Suprapubic skin (tissue), 4 donors: ENCODE data around the gene SCIN. TPM values are rescaled to one million over a fixed set of nuclear protein-coding genes. Genes with fewer than 3 reads are reported as not detected.

ENCODE experiments used
- DNase-seq, 2 donors: peaks; one replicate each; pipeline ENCODE4 v3.0.0-alpha.2; 2019; ENCODE audit warnings: low spot score in 2 of 2
- H3K27ac ChIP-seq: fragments of 200-600 bp; sonication (generic); one replicate; pipeline ENCODE4 v1.5.1; 2019
- H3K27me3 ChIP-seq: fragments of 200-600 bp; sonication (generic); one replicate; pipeline ENCODE4 v1.5.1; 2019
- H3K36me3 ChIP-seq: fragments of 200-600 bp; sonication (generic); one replicate; pipeline ENCODE4 v1.5.1; 2019
- H3K4me1 ChIP-seq: fragments of 200-600 bp; sonication (generic); one replicate; pipeline ENCODE4 v1.5.1; 2019
- H3K4me3 ChIP-seq: fragments of 200-600 bp; sonication (generic); one replicate; pipeline ENCODE4 v1.5.1; 2019; ENCODE audit warnings: mild to moderate bottlenecking
- H3K9me3 ChIP-seq: fragments of 200-600 bp; sonication (generic); one replicate; pipeline ENCODE4 v1.5.1; 2019
- EP300 ChIP-seq: sonication (generic); formaldehyde crosslinking; IDR thresholded peaks from one replicate; pipeline ENCODE4 v1.6.1; 2017; ENCODE audit warnings: antibody characterized with exemption
- POLR2A ChIP-seq, 2 donors: fragments of 450-650 bp; IDR thresholded peaks; one replicate each; pipeline ENCODE4 v1.6.1; 2017; ENCODE audit warnings: antibody characterized with exemption in 2 of 2, mild to moderate bottlenecking in 2 of 2, moderate library complexity in 2 of 2
- POLR2AphosphoS5 ChIP-seq, 3 donors: sonication (generic); formaldehyde crosslinking; IDR thresholded peaks; one replicate each; pipeline ENCODE4 v1.6.1; 2017; ENCODE audit warnings: antibody characterized with exemption in 3 of 3
- WGBS: methylation state at CpG from one replicate; pipeline ENCODE4 v1.1.5; 2018; 5-methylcytosine and 5-hydroxymethylcytosine counted together
- total RNA-seq, 4 donors: library from RNA; depleted of rRNA; stranded (reverse); fragments of >200 nt; gene quantifications; one replicate each; pipeline ENCODE4 v1.1.0, GENCODE V29; 2016
- TF ChIP-seq, protein P1 (sequence below), 2 donors: fragments of 200-600 bp in 1 of 2; fragments of 450-650 bp in 1 of 2; sonication (generic) in 1 of 2; IDR thresholded peaks; one replicate each; pipeline ENCODE4 v1.5.1; 2016 to 2019; ENCODE audit warnings: antibody characterized with exemption in 2 of 2, mild to moderate bottlenecking in 1 of 2, moderate library complexity in 1 of 2

The SCIN gene
- total RNA-seq, 4 donors from 2014 or later: 3.1 to 4.9 (median 3.8) TPM

- H3K27me3 ChIP-seq: peaks cover 20% of the 10 kb centered on the region
- TF ChIP-seq POLR2AphosphoS5 (IDR thresholded peaks at IDR 0.05) (no peak), EP300 (no peak), POLR2A (IDR thresholded peaks at IDR 0.05) (no peak)
- TF ChIP-seq, protein P1, sequence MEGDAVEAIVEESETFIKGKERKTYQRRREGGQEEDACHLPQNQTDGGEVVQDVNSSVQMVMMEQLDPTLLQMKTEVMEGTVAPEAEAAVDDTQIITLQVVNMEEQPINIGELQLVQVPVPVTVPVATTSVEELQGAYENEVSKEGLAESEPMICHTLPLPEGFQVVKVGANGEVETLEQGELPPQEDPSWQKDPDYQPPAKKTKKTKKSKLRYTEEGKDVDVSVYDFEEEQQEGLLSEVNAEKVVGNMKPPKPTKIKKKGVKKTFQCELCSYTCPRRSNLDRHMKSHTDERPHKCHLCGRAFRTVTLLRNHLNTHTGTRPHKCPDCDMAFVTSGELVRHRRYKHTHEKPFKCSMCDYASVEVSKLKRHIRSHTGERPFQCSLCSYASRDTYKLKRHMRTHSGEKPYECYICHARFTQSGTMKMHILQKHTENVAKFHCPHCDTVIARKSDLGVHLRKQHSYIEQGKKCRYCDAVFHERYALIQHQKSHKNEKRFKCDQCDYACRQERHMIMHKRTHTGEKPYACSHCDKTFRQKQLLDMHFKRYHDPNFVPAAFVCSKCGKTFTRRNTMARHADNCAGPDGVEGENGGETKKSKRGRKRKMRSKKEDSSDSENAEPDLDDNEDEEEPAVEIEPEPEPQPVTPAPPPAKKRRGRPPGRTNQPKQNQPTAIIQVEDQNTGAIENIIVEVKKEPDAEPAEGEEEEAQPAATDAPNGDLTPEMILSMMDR (IDR thresholded peaks at IDR 0.05): no peak
- no peaks in the 10 kb centered on the region for H3K9me3 ChIP-seq
- H3K27ac ChIP-seq: peak overlapping the region; percentile 6
- 1% methylated on average over 10 of the region's 10 CpGs for WGBS
- H3K4me3 ChIP-seq: peak overlapping the region; percentile 54
- no peak for DNase-seq
- no peaks in the 10 kb centered on the region for H3K36me3 ChIP-seq
- peaks cover 15% of the 10 kb centered on the region for H3K4me1 ChIP-seq
Observed at GRCh38 chr7:12570168-12570533, 369 bp upstream of the SCIN start.

GRCh38 chr7:12571691-12572090 lies 1.2 kb downstream of the SCIN start:
- H3K27ac ChIP-seq: no peak overlapping the region
- WGBS: 80% methylated on average over 5 of the region's 5 CpGs

DNA sequence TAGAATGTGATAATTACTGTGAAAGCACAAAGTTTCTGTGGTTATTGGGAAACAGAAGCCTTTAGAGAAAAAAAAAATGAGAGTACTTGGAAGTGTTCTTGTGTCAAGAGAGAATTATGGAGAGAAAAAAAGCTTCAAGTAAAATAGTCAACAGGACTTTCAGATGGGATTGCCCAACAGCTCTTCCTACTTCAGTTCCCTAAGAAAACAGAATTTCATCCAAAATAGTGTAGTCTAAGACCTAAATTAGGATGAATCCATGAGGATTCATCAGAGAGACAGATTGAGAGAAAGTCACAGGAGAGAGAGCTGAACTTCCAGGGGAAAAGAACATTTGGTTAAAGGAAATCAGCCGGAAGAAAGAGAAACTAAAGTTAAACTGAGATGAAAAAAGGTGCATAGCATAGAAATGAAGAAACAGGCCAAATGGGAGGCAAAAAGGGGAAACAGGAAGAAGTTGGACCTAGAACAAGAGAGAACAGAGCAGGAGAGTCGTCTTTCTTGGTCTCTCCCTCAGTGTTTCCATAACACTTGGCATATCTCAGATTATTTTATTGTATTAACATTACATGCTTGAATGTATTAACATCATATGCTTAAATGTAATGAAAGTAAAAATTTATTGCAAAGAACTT lies 2.5 kb downstream of the SCIN start:
- Histone ChIP-seq H3K36me3 (no peaks in the 10 kb centered on the region), H3K27me3 (peaks cover 18% of the 10 kb centered on the region), H3K9me3 (no peaks in the 10 kb centered on the region), H3K4me3 (no peak overlapping the region), H3K4me1 (peaks cover 15% of the 10 kb centered on the region), H3K27ac (no peak overlapping the region)
- WGBS: 57% methylated on average over 2 of the region's 2 CpGs
- TF ChIP-seq POLR2AphosphoS5 (IDR thresholded peaks at IDR 0.05) (no peak), POLR2A (IDR thresholded peaks at IDR 0.05) (no peak), EP300 (no peak)
- TF ChIP-seq, protein P1 (IDR thresholded peaks at IDR 0.05): no peak
- no peak for DNase-seq

More at GRCh38 chr7:12571691-12572090, 1.2 kb downstream of the SCIN start:
- Histone ChIP-seq H3K4me3 (no peak overlapping the region), H3K9me3 (no peaks in the 10 kb centered on the region), H3K27me3 (peaks cover 20% of the 10 kb centered on the region), H3K4me1 (peaks cover 15% of the 10 kb centered on the region), H3K36me3 (no peaks in the 10 kb centered on the region)
- TF ChIP-seq, protein P1 (IDR thresholded peaks at IDR 0.05): no peak
- TF ChIP-seq POLR2AphosphoS5 (IDR thresholded peaks at IDR 0.05) (no peak), EP300 (no peak), POLR2A (IDR thresholded peaks at IDR 0.05) (no peak)
- no peak for DNase-seq

DNA sequence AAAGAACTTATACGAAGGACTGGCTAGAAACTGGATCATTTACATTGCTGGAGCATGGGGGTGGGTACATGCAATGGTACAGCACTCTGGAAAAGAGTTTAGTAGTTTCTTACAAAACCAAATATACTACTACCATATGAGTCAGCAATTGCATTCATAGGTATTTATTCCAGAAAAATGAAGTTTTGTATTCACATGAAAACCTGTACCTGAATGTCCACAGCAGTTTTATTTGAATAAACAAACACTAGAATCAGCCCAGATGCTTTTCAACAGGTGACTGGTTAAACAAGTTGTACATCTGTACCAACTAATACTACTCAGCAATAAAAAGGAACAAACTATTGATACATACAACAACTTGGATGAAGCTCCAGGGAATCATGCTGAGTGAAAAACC lies 3.4 kb downstream of the SCIN start:
- Histone ChIP-seq H3K4me1 (peaks cover 15% of the 10 kb centered on the region), H3K27me3 (peaks cover 18% of the 10 kb centered on the region), H3K36me3 (no peaks in the 10 kb centered on the region), H3K4me3 (no peak overlapping the region), H3K27ac (no peak overlapping the region), H3K9me3 (no peaks in the 10 kb centered on the region)
- TF ChIP-seq EP300 (no peak), POLR2A (IDR thresholded peaks at IDR 0.05) (no peak), POLR2AphosphoS5 (IDR thresholded peaks at IDR 0.05) (no peak)
- TF ChIP-seq, protein P1 (IDR thresholded peaks at IDR 0.05): no peak
- WGBS: 78% methylated on average over 1 of the region's 1 CpG
- no peak for DNase-seq

- no peaks in the 10 kb centered on the region for H3K27me3 ChIP-seq
- no peak overlapping the region for H3K27ac ChIP-seq
- H3K4me3 ChIP-seq: no peak overlapping the region
- H3K36me3 ChIP-seq: no peaks in the 10 kb centered on the region
- H3K9me3 ChIP-seq: no peaks in the 10 kb centered on the region
- DNase-seq: no peak
- 80% methylated on average over 8 of the region's 8 CpGs for WGBS
- H3K4me1 ChIP-seq: peaks cover 6% of the 10 kb centered on the region
- TF ChIP-seq POLR2A (IDR thresholded peaks at IDR 0.05) (no peak), POLR2AphosphoS5 (IDR thresholded peaks at IDR 0.05) (no peak), EP300 (no peak)
- TF ChIP-seq, protein P1 (IDR thresholded peaks at IDR 0.05): no peak
Observed at GRCh38 chr7:12578930-12579640, 8.6 kb downstream of the SCIN start.
